Esophagus squamous epithelium (tissue), 4 donors: ENCODE data around the gene MACC1.

Experiments used
- CTCF ChIP-seq, 6 experiments: fragments of 450-650 bp in 4 of 6; fragments of 200-600 bp in 2 of 6; sonication (generic) in 2 of 6; IDR thresholded peaks; one replicate each; pipeline ENCODE4 v1.5.1; 2016 to 2019; ENCODE audit warnings: antibody characterized with exemption in 6 of 6, mild to moderate bottlenecking in 4 of 6, moderate library complexity in 4 of 6
- POLR2A ChIP-seq, 4 donors: fragments of 450-650 bp; IDR thresholded peaks; one replicate each; pipeline ENCODE4 v1.6.1; 2017; ENCODE audit warnings: antibody characterized with exemption in 4 of 4, mild to moderate bottlenecking in 4 of 4, moderate library complexity in 3 of 4

GRCh38 chr7:20176578-20177242, 40.5 kb downstream of the MACC1 start:
- TF ChIP-seq CTCF (IDR thresholded peaks at IDR 0.05) = no peak
- no peak for TF ChIP-seq POLR2A (IDR thresholded peaks at IDR 0.05)
